GM18499 (cell line): Measurements from ENCODE around the gene SDK1.

Source experiments
- ATAC-seq: cut with Tn5 transposase; IDR thresholded peaks from one replicate; pipeline ENCODE4 v1.9.1; 2021; ENCODE audit warnings: moderate number of reproducible peaks; ENCODE audit not compliant: insufficient read depth, unreplicated experiment

SDK1 gene

DNA sequence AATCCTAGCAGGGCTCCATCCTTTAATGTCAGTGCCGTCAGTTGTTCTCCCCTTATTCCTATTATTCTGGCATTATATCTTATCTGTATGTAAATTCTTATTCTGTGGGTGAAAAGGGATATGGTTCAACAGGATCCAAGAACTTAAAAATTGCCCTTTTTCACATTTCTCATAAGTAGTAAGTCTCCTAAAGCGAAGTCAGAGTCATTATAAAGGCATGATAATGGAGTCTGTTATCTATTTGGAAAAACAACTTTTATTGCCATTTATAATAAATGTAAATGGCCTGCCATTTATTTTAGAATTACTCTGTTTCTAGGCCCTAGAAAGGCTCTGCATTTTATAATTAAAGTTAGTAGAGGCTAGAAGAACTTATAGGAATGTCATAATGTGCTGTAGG is 31.3 kb downstream of the SDK1 start:
- ATAC-seq: no peak

DNA sequence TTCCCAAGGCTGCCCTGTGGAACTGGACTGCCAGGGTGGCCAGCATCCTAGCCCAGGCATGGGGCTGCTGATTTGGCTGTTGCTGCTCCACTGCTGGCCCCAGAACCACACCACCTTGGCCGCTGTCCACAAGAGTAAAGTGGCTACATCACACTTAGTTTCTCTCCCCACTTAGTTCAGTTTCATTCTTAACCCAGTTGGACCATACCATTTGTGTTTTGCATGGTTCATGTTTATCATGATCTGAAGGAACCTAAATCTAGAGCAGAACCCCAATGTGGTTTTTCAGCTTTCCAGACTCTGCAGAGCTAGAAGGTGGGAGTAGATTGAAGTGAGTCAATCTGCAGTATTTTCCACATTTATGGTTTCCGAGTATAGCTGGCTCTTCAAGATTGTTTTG is 32.8 kb downstream of the SDK1 start:
- ATAC-seq: no peak

DNA sequence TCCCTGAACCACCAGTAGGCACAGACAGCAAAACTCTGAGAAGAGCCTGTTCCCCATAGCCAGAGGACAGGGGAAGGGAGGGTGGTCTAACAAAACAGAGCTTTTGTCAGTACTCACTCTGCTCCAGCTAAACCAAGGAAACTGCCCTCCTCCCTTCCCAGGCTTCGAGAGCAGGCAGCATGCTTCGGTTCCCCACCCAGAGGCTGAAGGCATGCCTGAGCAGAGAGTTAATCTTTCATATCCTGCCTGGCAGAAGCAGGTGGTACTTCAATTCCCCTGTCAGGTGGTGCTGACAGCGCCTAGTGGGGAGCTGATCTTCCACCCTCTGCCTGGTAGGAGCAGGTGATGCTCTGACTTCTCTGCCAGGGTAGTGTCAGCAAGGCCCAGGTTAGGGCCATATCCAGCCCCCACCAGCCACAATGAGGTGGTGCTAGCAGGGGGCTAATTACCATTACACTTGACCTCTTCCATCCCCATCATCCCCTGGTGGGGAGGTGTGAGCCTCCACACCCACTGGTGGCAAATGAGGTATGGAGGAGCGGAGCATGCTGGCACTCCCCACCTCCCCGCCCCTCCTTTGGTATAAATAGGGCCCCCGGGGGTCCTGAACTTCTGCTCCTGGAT is 35.1 kb downstream of the SDK1 start:
- ATAC-seq: no peak

GRCh38 chr7:3338161-3338560 is 37.1 kb downstream of the SDK1 start:
- ATAC-seq: no peak

GRCh38 chr7:3345699-3346481 is 44.8 kb downstream of the SDK1 start:
- no peak for ATAC-seq

- ATAC-seq: no peak
Observed at GRCh38 chr7:3349126-3349525, 48.1 kb downstream of the SDK1 start.

GRCh38 chr7:3356173-3356572 is 55.1 kb downstream of the SDK1 start:
- no peak for ATAC-seq

DNA sequence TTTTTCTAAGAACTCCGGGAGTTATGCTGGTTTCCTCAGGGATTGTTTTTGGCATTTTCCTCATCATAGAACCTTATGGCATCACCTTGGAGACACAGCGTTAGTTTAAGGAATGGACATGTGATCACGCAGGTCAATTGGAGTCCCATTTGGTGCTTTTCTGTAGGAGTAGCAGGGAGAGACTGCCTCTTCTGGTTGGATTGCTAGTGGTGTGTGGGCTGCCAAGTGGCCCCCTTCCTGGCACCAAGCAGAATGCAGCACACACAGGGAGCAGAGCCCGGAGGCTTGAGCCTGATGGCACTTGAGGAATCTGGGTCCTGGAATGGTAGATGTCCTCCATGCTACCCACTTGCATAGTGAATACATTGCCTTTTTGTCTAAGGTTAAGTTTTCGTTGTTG is 57.9 kb downstream of the SDK1 start:
- ATAC-seq: no peak

- no peak for ATAC-seq
Observed at GRCh38 chr7:3367261-3367660, 66.2 kb downstream of the SDK1 start.

DNA sequence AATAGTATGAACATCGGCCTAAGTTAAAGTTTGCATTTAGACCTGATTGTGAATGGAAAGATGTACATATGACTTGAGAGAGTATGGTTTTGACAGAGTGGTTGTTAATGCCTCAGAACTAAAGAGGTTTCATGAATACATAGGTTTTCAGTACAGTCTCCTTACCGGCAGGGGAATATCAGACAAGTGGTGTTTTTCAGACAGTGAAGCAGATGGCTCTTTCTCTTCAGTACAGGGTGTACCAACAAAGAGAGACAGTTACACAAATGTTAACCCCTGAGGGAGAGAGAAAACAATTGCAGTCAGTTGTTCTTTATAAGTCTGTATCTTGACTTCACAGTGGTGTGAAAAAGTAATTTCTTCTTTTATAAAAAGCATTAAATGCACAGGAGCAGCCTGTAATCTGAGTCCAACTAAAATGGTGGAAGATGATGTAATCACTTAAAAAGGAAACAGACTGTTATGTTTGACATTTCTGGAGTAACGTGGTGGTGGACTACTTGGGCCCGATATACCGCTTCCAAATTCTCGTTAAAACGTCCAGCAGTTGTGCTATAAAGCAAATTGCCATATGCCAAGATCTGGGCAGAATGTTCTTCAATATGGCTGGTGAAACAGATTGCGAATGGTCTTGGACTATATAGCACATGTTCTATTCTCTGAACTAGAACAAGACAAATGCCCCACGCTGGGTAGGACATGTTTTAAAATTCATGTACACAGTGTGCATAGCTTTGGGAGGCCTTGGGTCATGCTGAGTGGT is 69.2 kb downstream of the SDK1 start:
- no peak for ATAC-seq

GRCh38 chr7:3370921-3371320 is 69.9 kb downstream of the SDK1 start:
- no peak for ATAC-seq

DNA sequence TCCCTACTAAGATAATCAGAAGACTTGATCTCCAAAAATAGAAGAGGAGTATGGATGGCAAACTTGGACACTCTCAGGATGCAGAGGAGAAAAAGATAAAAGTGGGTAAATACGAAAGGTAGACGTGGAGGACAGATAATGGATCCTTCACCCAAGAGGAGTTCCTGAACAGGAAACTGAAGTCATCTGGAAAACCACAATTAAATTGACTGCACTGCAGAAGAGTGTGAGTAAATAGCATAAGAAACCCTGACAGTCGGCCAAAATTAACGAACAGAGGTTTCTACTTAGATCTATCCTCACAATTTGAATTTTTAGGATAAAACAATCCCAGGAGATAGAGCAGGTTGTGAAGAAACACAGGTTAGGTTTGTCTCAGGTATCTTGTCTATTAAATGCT is 70.5 kb downstream of the SDK1 start:
- ATAC-seq: no peak

DNA sequence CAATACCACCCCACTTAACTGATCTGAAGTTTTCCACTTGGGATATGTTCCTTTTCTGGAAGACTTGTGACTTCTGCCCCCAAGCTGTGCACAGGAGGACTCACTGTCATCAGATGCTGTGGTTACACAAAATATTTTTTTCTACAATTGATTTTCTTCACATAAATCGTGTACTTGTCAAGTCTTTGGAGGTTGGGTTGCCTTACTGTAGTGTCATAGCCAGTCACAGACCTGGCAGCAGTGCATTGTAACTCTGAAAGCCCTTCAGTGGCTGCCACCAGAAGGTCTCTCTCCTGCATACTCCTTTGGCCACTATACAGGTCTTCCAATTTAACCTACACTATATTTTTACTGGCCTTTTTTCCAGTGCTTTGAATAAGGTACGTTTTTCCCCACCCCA is 73.2 kb downstream of the SDK1 start:
- no peak for ATAC-seq

DNA sequence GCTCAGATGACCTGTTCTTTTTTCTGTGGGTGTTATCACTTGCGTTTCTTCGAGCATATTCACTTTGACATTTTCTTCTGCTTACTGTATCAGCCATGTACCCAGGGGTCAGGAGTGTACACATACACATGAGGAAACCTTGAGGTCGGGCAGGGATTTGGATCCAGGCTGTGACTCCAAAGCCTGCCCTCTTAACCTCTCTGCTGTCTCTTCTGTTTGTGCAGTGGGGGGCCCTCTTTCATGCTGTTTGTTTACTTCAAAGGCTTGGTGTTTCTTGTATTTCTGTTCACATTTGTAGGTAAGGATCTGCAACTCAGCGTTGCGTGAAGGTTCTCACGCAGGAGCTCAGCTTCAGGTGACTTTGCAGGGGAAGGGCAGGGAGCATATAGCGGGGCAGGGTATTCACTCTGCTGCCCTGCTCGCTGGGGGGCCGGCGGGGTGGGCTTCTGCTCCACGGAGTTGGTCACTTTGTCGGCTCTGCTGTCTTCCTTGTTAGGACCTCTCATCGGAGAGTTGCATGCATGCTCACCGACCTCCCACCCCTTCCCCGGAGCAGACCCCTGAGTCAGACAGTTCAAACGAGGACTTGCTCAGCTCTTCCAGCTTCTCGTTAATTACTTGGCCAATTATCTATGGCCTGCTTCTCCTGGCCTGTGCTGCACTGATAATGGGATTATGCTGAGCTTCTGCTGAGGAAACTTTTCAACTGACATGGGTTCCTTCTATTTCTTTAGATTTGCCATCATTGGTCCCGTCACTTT is 77.5 kb downstream of the SDK1 start:
- ATAC-seq: no peak

DNA sequence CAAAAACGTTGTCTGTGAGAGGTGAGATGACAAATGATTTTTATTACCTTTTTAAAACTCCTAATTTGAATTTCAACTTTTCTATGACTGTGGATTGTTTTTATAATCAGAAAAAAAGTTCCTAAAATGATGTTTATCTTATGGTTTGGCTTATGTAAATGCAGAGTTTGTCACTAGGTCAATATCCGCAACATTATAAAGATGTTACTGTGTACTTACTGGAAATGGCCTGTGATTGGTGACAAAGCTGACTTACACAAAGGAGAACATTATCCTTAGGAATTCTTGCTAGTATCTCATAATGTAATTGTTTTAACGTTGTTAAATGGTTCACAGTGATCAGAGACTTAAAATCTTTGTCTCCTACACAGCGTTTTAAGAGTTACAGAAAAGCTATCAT is 79.0 kb downstream of the SDK1 start:
- no peak for ATAC-seq

GRCh38 chr7:3380886-3381685 is 80.0 kb downstream of the SDK1 start:
- no peak for ATAC-seq

GRCh38 chr7:3386423-3387190 is 85.6 kb downstream of the SDK1 start:
- no peak for ATAC-seq

GRCh38 chr7:3393862-3394261 is 92.8 kb downstream of the SDK1 start:
- no peak for ATAC-seq

DNA sequence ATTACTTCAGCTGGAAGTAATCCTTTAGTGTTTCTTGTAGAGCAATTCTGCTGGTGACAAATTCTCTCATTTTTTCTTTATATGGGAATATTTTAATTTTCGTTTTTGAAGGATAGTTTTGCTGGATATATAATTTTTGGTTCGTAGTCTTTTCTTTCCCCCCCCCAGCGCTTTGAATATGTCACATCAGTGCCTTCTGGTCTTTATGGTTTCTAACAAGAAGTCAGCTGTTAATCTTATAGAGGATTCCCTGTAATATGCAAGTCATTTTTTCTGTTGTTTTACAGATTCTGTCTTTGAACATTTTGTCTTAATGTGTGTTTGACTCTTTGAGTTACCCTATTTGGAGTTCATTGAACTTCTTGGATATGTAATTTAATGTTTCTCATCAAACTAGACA is 96.3 kb downstream of the SDK1 start:
- no peak for ATAC-seq
